Epithelial cell of esophagus (primary cell): ENCODE measurements around the gene PLEKHH3.

Experiments used
- DNase-seq: peaks from one replicate; pipeline ENCODE4 v3.0.0; 2010; ENCODE audit warnings: low read depth
- H3K4me3 ChIP-seq: 2 replicates; pipeline ENCODE4 v1.5.1; 2011; ENCODE audit warnings: mild to moderate bottlenecking, low read length, control low read depth
- CTCF ChIP-seq: IDR thresholded peaks from 2 replicates; pipeline ENCODE4 v1.5.1; 2011; ENCODE audit warnings: low read depth, mild to moderate bottlenecking, low read length, control low read depth, inconsistent platforms; ENCODE audit not compliant: insufficient read depth; ENCODE audit errors: missing control alignments

PLEKHH3 gene

DNA sequence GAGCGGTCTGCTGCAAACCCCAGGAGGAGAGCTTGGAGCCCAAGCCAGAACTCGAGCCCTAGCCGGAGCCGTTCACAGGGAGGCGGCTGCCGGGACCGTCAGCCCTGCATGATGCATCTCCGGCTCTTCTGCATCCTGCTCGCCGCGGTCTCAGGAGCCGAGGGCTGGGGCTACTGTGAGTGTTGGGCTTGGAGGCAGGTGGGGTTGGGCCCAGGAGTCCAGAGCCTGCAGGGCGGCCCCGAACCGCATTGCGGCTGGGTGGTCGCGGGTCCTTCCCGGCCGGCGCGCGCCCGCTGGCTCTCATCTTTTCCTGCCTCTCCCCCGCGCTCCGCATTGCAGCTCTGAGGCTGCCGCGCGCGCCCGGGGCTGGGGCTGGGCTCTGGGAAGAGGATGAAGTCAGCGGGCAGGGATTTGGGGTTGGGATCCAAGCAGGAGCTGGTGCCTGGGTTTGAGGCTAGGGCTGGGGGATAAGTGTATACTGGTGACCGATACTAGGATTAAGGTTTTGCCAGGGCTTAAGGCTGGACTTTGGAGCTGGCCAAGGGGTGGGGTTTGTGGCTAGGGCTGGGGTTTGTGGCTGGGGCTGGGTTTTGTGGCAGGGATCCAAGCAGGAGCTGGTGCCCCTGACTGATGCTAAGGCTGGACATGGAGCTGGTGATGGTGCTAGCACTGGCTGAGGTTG lies 6.1 kb upstream of the PLEKHH3 start:
- peak overlapping the region; percentile 36 for H3K4me3 ChIP-seq
- TF ChIP-seq CTCF: no peak
- DNase-seq: peak; percentile 69

DNA sequence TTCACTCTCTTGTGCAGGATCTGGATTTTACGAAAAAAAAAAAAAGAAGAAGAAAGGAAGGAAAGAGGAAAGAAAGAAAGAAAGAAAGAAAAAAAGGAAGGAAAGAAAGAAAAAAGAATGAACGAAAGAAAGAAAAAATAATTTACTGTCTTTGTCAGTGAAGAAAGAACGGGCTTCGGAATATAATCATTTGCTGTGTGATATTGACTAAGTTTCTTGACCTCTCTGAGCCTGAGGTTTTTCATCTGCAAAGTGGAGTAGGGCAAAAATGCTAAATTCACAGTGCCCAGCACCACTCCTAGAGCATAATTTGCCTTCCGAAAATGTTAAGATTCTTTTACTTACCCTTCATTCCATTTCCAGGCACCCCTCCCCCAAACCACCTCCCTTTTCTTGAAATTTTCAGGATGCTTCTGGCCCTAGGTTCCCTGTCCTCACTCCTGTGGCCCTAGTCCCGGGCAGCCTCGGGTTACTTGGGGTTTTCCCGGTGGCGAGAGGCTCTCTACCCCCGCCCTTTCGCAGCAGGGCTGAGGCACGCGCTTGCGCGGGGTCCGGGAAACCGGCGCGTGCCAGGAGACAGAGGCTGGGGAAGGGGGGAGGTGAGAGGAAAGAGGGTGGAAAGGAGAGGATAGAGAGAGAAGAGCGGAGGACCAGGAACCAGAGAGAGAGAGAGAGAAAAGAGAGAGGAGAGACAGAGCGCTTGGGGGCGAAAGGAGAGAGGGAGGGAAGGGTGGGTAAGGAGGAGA lies 5.4 kb upstream of the PLEKHH3 start, which contains the start of gene CNTNAP1:
Gene CNTNAP1 (plus strand): TSS at position 556 of the 746 bp plus-strand sequence. CDS start 299 bp downstream, outside the sequence.
- peak within 1 kb of the TSS; percentile 36 for H3K4me3 ChIP-seq
- peak; percentile 49 for DNase-seq
- no peak for TF ChIP-seq CTCF

DNA sequence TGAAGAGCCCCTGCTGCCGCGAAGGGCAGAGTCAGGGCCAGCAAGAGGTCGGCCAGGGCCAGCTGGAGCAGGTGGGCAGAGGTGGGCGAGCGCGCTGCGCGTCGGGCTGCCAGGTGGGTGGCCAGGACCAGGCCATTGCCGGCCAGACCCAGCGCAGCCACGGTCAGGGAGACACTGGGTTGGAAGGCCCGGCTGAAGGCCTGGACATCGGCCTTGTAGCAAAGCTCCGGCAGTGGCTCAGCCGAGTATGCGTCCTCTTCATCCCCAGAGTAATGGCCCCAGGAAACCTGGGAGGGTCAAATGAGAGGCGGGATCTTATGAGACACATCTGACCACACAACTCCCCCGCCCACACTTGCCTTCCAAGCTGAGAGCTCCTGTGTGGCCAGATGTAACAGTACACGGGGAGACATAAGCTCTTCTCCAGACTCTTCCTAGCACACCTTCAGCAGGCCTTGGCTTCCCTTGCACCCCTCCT lies 3.6 kb upstream of the PLEKHH3 start:
- no peak for DNase-seq
- no peak overlapping the region for H3K4me3 ChIP-seq
- TF ChIP-seq CTCF: no peak

GRCh38 chr17:42679492-42680330 lies 2.9 kb upstream of the PLEKHH3 start:
- peak; percentile 84 for DNase-seq
- H3K4me3 ChIP-seq: peak overlapping the region; percentile 34
- peak; percentile 31 for TF ChIP-seq CTCF

DNA sequence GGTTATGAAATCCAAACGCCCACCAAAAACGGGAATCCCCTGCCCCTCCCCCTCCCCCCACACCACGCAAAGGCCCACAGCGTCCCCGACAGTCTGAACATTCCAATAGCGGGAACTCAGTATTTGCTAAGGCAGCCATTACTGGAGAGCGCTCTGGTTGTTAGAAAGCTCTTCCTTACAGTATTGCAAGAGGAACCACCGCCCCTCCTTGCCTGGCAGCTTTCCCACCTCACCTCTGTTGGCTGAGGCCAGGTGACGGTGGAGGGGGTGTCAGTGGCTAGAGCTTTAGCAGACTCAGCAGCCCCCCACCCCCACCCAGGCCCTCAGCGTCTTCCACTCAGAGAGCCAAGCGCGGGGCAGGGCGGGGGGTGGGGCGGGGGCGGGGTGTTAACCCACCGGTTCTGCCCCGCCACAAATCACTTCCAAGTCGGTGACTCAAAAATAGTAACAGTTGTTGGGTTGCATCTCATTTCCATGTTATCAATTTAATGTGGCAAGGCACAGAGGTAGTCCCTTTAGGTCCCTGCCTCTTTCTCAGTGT lies 2.2 kb upstream of the PLEKHH3 start:
- no peak for TF ChIP-seq CTCF
- H3K4me3 ChIP-seq: peak overlapping the region; percentile 34
- DNase-seq: peak; percentile 79
